Measurements from ENCODE around the gene FFAR2.

Gene FFAR2

GRCh38 chr19:35431145-35431807 is 16.8 kb upstream of the FFAR2 start:
- no peak overlapping the region for H2BK5ac ChIP-seq (ENCODE audit: low read length)
- H3K27ac ChIP-seq (replicated peaks; ENCODE audit: low read length): no peak overlapping the region
- H2BK120ac ChIP-seq (ENCODE audit: low read depth, low read length): no peak overlapping the region
- no peak overlapping the region for H3K23ac ChIP-seq (ENCODE audit: low read depth, low read length, poor library complexity)
- no peak overlapping the region for H3K14ac ChIP-seq (ENCODE audit: low read length)
- H3K9me3 ChIP-seq (replicated peaks in 1 of 2; ENCODE audit: control insufficient read depth in 2 of 2, insufficient read depth in 1 of 2, low read depth in 1 of 2, low read length in 2 of 2): no peaks in the 10 kb centered on the region
- no peak overlapping the region for H3K18ac ChIP-seq (ENCODE audit: low read length)
- H2BK15ac ChIP-seq (ENCODE audit: low read length): no peak overlapping the region
- H3K9ac ChIP-seq (ENCODE audit: low read depth, low read length, poor library complexity): no peak overlapping the region
- no peak overlapping the region for H2AFZ ChIP-seq (ENCODE audit: low read length)
- peaks cover 0 to 24% (median 0%) of the 10 kb centered on the region in 3 experiments for H3K27me3 ChIP-seq (ENCODE audit: control insufficient read depth in 3 of 3, insufficient read depth in 3 of 3, low read depth in 1 of 3, low read length in 3 of 3)
- no peak overlapping the region for H3K4ac ChIP-seq (ENCODE audit: low read length)
- H3K4me3 ChIP-seq (ENCODE audit: low read length in 2 of 2): no peak overlapping the region
- no peak overlapping the region for H3K4me2 ChIP-seq (ENCODE audit: insufficient read depth, low read length, poor library complexity, severe bottlenecking)
- H4K91ac ChIP-seq (ENCODE audit: low read depth, low read length, poor library complexity): no peak overlapping the region
- no peaks in the 10 kb centered on the region for H3K4me1 ChIP-seq (ENCODE audit: control insufficient read depth in 2 of 2, insufficient read depth in 1 of 2, low read depth in 1 of 2, low read length in 2 of 2)
- H3K36me3 ChIP-seq (replicated peaks in 1 of 2; ENCODE audit: control insufficient read depth in 2 of 2, insufficient read depth in 2 of 2, low read length in 2 of 2): no peaks in the 10 kb centered on the region
- no peak overlapping the region for H2BK12ac ChIP-seq (ENCODE audit: low read length)
- H2AK5ac ChIP-seq (ENCODE audit: low read depth, low read length): no peak overlapping the region
- H4K8ac ChIP-seq (ENCODE audit: low read depth, low read length): no peak overlapping the region
- no CpG with 5 or more reads among the region's 8 CpGs for WGBS, 2 donors (ENCODE audit: extremely low coverage in 2 of 2, insufficient read length in 2 of 2, insufficient replicate concordance in 1 of 2)
- no peak for DNase-seq (ENCODE audit: low spot score)
- H3K79me1 ChIP-seq (ENCODE audit: low read depth, low read length): no peaks in the 10 kb centered on the region

GRCh38 chr19:35432911-35433310 is 15.1 kb upstream of the FFAR2 start:
- Histone ChIP-seq H3K4ac (ENCODE audit: low read length) (no peak overlapping the region), H2BK15ac (ENCODE audit: low read length) (no peak overlapping the region), H3K14ac (ENCODE audit: low read length) (no peak overlapping the region), H4K8ac (ENCODE audit: low read depth, low read length) (no peak overlapping the region), H2BK12ac (ENCODE audit: low read length) (no peak overlapping the region), H3K4me1 (ENCODE audit: control insufficient read depth in 2 of 2, insufficient read depth in 1 of 2, low read depth in 1 of 2, low read length in 2 of 2) (no peaks in the 10 kb centered on the region), H3K9me3 (replicated peaks in 1 of 2; ENCODE audit: control insufficient read depth in 2 of 2, insufficient read depth in 1 of 2, low read depth in 1 of 2, low read length in 2 of 2) (no peaks in the 10 kb centered on the region), H3K4me2 (ENCODE audit: insufficient read depth, low read length, poor library complexity, severe bottlenecking) (no peak overlapping the region), H3K36me3 (replicated peaks in 1 of 2; ENCODE audit: control insufficient read depth in 2 of 2, insufficient read depth in 2 of 2, low read length in 2 of 2) (no peaks in the 10 kb centered on the region), H2AK5ac (ENCODE audit: low read depth, low read length) (no peak overlapping the region), H3K23ac (ENCODE audit: low read depth, low read length, poor library complexity) (peak overlapping the region; percentile 38), H2AFZ (ENCODE audit: low read length) (no peak overlapping the region), H4K91ac (ENCODE audit: low read depth, low read length, poor library complexity) (no peak overlapping the region), H2BK120ac (ENCODE audit: low read depth, low read length) (no peak overlapping the region), H2BK5ac (ENCODE audit: low read length) (no peak overlapping the region), H3K9ac (ENCODE audit: low read depth, low read length, poor library complexity) (no peak overlapping the region), H3K18ac (ENCODE audit: low read length) (no peak overlapping the region), H3K4me3 (ENCODE audit: low read length in 2 of 2) (no peak overlapping the region), H3K27ac (replicated peaks; ENCODE audit: low read length) (no peak overlapping the region), H3K79me1 (ENCODE audit: low read depth, low read length) (no peaks in the 10 kb centered on the region), H3K27me3 (ENCODE audit: control insufficient read depth in 3 of 3, insufficient read depth in 3 of 3, low read depth in 1 of 3, low read length in 3 of 3) (peaks cover 0 to 28% (median 0%) of the 10 kb centered on the region in 3 experiments)
- no peak for DNase-seq (ENCODE audit: low spot score)
- no CpG with 5 or more reads among the region's 9 CpGs for WGBS, 2 donors (ENCODE audit: extremely low coverage in 2 of 2, insufficient read length in 2 of 2, insufficient replicate concordance in 1 of 2)

GRCh38 chr19:35433448-35433847 is 14.6 kb upstream of the FFAR2 start:
- no peak overlapping the region for H2AK5ac ChIP-seq (ENCODE audit: low read depth, low read length)
- no peak overlapping the region for H2BK15ac ChIP-seq (ENCODE audit: low read length)
- H4K91ac ChIP-seq (ENCODE audit: low read depth, low read length, poor library complexity): no peak overlapping the region
- no peak overlapping the region for H3K23ac ChIP-seq (ENCODE audit: low read depth, low read length, poor library complexity)
- no peak overlapping the region for H3K4ac ChIP-seq (ENCODE audit: low read length)
- H3K9ac ChIP-seq (ENCODE audit: low read depth, low read length, poor library complexity): peak overlapping the region; percentile 27
- no peak for DNase-seq (ENCODE audit: low spot score)
- peaks cover 0 to 28% (median 0%) of the 10 kb centered on the region in 3 experiments for H3K27me3 ChIP-seq (ENCODE audit: control insufficient read depth in 3 of 3, insufficient read depth in 3 of 3, low read depth in 1 of 3, low read length in 3 of 3)
- H3K4me3 ChIP-seq (ENCODE audit: low read length in 2 of 2): no peak overlapping the region
- no peak overlapping the region for H2BK5ac ChIP-seq (ENCODE audit: low read length)
- WGBS, 2 donors (ENCODE audit: extremely low coverage in 2 of 2, insufficient read length in 2 of 2, insufficient replicate concordance in 1 of 2): no CpG with 5 or more reads among the region's 7 CpGs
- no peak overlapping the region for H2AFZ ChIP-seq (ENCODE audit: low read length)
- H3K4me2 ChIP-seq (ENCODE audit: insufficient read depth, low read length, poor library complexity, severe bottlenecking): no peak overlapping the region
- no peaks in the 10 kb centered on the region for H3K79me1 ChIP-seq (ENCODE audit: low read depth, low read length)
- no peaks in the 10 kb centered on the region for H3K36me3 ChIP-seq (replicated peaks in 1 of 2; ENCODE audit: control insufficient read depth in 2 of 2, insufficient read depth in 2 of 2, low read length in 2 of 2)
- H3K18ac ChIP-seq (ENCODE audit: low read length): peak overlapping the region; percentile 5
- no peaks in the 10 kb centered on the region for H3K9me3 ChIP-seq (replicated peaks in 1 of 2; ENCODE audit: control insufficient read depth in 2 of 2, insufficient read depth in 1 of 2, low read depth in 1 of 2, low read length in 2 of 2)
- no peaks in the 10 kb centered on the region for H3K4me1 ChIP-seq (ENCODE audit: control insufficient read depth in 2 of 2, insufficient read depth in 1 of 2, low read depth in 1 of 2, low read length in 2 of 2)
- no peak overlapping the region for H3K27ac ChIP-seq (replicated peaks; ENCODE audit: low read length)
- no peak overlapping the region for H4K8ac ChIP-seq (ENCODE audit: low read depth, low read length)
- no peak overlapping the region for H3K14ac ChIP-seq (ENCODE audit: low read length)
- H2BK12ac ChIP-seq (ENCODE audit: low read length): no peak overlapping the region
- no peak overlapping the region for H2BK120ac ChIP-seq (ENCODE audit: low read depth, low read length)

- Histone ChIP-seq H2AK5ac (ENCODE audit: low read depth, low read length) (no peak overlapping the region), H2BK15ac (ENCODE audit: low read length) (no peak overlapping the region), H3K4ac (ENCODE audit: low read length) (no peak overlapping the region), H2BK5ac (ENCODE audit: low read length) (no peak overlapping the region), H3K9me3 (replicated peaks in 1 of 2; ENCODE audit: control insufficient read depth in 2 of 2, insufficient read depth in 1 of 2, low read depth in 1 of 2, low read length in 2 of 2) (no peaks in the 10 kb centered on the region), H3K27me3 (ENCODE audit: control insufficient read depth in 3 of 3, insufficient read depth in 3 of 3, low read depth in 1 of 3, low read length in 3 of 3) (peaks cover 0 to 25% (median 0%) of the 10 kb centered on the region in 3 experiments), H3K79me1 (ENCODE audit: low read depth, low read length) (no peaks in the 10 kb centered on the region), H3K18ac (ENCODE audit: low read length) (no peak overlapping the region), H3K4me2 (ENCODE audit: insufficient read depth, low read length, poor library complexity, severe bottlenecking) (no peak overlapping the region), H3K27ac (replicated peaks; ENCODE audit: low read length) (no peak overlapping the region), H3K36me3 (replicated peaks in 1 of 2; ENCODE audit: control insufficient read depth in 2 of 2, insufficient read depth in 2 of 2, low read length in 2 of 2) (no peaks in the 10 kb centered on the region), H3K14ac (ENCODE audit: low read length) (no peak overlapping the region), H2AFZ (ENCODE audit: low read length) (no peak overlapping the region), H3K4me3 (ENCODE audit: low read length in 2 of 2) (no peak overlapping the region), H3K4me1 (ENCODE audit: control insufficient read depth in 2 of 2, insufficient read depth in 1 of 2, low read depth in 1 of 2, low read length in 2 of 2) (no peaks in the 10 kb centered on the region), H3K9ac (ENCODE audit: low read depth, low read length, poor library complexity) (no peak overlapping the region), H2BK12ac (ENCODE audit: low read length) (no peak overlapping the region), H4K8ac (ENCODE audit: low read depth, low read length) (no peak overlapping the region), H3K23ac (ENCODE audit: low read depth, low read length, poor library complexity) (no peak overlapping the region), H2BK120ac (ENCODE audit: low read depth, low read length) (no peak overlapping the region), H4K91ac (ENCODE audit: low read depth, low read length, poor library complexity) (no peak overlapping the region)
- DNase-seq (ENCODE audit: low spot score): no peak
- no CpG with 5 or more reads among the region's 3 CpGs for WGBS, 2 donors (ENCODE audit: extremely low coverage in 2 of 2, insufficient read length in 2 of 2, insufficient replicate concordance in 1 of 2)
Measured at GRCh38 chr19:35435896-35436295, 12.2 kb upstream of the FFAR2 start.

All from neuronal stem cell (in vitro differentiated cells).